ENCODE results near the gene COA5.

Gene COA5

GRCh38 chr2:98617149-98617548 lies 8.8 kb upstream of the COA5 start:
- no peak for DNase-seq (ENCODE audit: insufficient read length, low spot score)
- no peak for TF ChIP-seq CTCF (IDR thresholded peaks at IDR 0.05; ENCODE audit: insufficient read depth, missing control alignments)
- FAIRE-seq: no peak

DNA sequence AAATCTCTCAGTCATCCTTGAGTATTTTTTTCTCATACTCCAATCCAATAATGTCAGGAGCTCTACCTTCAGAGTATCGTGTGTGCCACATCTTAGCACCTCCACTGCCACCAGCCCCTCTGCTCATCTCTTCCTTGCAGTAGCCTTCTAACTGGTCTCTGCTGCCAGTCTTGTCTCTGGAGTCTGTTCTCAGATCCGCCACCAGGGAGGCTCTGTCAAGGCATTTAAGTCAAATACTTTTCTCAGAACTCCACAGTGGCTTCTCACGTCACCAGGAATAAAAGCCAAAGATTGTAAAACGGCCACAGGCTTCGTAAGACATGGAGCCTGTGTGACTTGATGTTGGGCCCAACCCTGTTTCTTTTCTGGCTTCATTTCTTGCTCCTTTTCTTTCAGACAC lies 7.2 kb upstream of the COA5 start:
- DNase-seq (ENCODE audit: insufficient read length, low spot score) (no peak), FAIRE-seq (no peak)
- no peak for TF ChIP-seq CTCF (IDR thresholded peaks at IDR 0.05; ENCODE audit: insufficient read depth, missing control alignments)

DNA sequence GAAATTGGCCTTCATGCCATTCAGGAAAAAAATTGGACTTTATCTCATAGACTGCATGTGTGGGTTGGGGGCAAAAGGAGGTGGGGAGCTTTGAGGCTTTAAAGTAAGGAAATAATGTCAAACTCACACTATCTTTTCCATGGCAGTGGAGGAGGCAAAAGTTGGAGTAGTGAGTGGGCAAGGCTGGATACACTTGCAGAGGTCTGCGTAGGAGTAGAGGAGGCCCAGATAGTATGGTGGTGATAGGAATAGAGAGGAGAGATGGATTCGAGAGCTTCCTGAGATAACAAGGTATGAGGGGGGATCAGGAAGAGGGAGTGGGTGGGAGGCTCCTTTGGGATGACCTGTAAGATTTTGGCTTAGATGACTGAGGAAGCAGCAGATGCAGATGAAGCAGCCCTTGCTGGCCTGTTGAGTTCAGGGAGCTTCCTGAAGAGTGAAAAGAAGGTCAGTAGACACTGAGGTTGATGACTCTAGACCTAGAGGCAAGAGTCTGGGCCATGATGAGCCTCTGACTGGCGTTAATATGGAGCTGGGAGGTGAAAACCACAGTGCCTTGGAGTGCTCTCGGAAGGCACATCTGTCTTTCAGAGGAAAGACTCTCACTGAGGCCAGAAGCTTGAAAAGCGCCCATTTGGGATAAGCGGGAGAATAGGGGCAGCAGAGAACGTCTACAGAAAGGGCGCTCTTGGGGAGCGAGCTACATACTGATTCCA lies 5.9 kb upstream of the COA5 start:
- no peak for FAIRE-seq
- no peak for TF ChIP-seq CTCF (IDR thresholded peaks at IDR 0.05; ENCODE audit: insufficient read depth, missing control alignments)
- DNase-seq (ENCODE audit: insufficient read length, low spot score): no peak

DNA sequence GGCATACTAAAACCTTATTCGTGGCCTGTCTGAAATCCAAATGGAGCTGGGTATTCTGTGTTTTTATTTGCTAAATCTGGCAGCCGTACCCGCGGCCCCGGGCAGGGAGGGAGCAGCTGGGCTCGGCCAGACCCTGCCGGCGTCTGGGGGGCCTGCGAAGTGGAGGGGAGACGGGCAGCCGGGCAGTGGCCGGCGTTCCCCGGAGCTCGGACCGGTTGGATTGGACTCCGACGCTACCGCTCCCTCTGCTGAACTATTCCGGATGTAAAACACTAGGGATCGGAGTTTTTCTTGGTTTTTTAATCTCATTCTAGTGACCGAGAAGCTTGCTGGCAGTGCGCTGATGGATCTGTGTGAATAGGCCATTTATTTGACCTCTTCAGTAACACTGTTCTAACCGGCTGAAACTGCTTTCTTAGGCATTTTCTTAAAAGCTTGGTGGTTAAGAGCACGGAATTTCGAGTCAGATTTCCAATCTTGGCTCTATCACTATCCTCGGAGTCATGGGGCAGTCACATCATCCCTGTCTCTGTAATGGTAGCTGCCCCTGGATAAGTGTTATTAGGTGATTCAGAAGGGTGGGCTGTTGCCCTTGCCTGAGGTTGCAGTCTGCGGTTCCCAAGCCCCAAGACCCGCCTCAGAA lies 771 bp upstream of the COA5 start:
- FAIRE-seq (no peak), DNase-seq (ENCODE audit: insufficient read length, low spot score) (no peak)
- no peak for TF ChIP-seq CTCF (IDR thresholded peaks at IDR 0.05; ENCODE audit: insufficient read depth, missing control alignments)

DNA sequence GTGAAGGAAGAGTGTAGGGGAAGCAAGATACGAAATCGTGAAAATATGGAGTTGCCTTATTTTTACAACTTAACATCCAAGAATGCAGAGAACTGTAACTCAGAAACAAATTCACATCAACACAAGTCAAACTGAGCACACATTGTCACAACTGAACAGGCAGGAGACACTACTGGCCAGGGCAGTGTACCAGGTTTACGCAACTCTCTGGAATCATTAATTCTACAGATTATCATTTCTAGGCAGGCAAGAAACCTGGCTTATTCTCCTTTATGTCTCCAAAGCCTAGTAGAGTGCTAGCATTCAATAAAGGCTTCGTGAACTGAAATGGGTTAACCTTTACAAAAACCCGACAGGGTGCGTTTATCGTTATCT lies 584 bp downstream of the COA5 start:
- FAIRE-seq: no peak

DNA sequence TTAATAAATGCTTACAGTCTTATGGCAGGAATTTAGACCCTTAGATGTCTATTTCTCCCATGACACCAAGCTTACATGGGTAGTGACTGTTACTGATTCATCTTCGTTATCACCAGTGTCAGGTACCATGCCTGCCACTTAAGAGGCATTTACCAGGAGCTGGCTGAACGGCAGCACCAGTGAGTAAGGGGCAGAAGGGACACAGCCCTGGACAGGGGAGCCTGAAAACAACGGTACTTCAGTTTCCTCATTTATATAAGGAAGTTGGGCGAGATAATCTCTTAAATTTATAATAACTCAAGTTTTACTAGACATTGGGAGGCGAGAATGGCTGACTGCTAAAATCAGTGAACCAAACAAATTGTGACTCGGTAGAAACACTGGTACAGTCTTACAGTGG lies 1.2 kb downstream of the COA5 start:
- DNase-seq (ENCODE audit: insufficient read length, low spot score) (no peak), FAIRE-seq (no peak)
- TF ChIP-seq CTCF (IDR thresholded peaks at IDR 0.05; ENCODE audit: insufficient read depth, missing control alignments): no peak

More for the DNA sequence above, 584 bp downstream of the COA5 start:
- no peak for TF ChIP-seq CTCF (IDR thresholded peaks at IDR 0.05; ENCODE audit: insufficient read depth, missing control alignments)
- DNase-seq (ENCODE audit: insufficient read length, low spot score): no peak

GRCh38 chr2:98606431-98606830 lies 1.9 kb downstream of the COA5 start:
- no peak for TF ChIP-seq CTCF (IDR thresholded peaks at IDR 0.05; ENCODE audit: insufficient read depth, missing control alignments)

More at GRCh38 chr2:98606431-98606830, 1.9 kb downstream of the COA5 start:
- DNase-seq (ENCODE audit: insufficient read length, low spot score): no peak
- no peak for FAIRE-seq

Data from D721Med (cell line).